K562 (cell line): ENCODE results near the gene PPP1R14D. TPM values are rescaled to one million over a fixed set of nuclear protein-coding genes. Genes with fewer than 3 reads are reported as not detected.

ENCODE experiments used
- ARID3B ChIP-seq: fragments of 250-450 bp; sonication (Bioruptor Pico); IDR thresholded peaks from 2 replicates; pipeline ENCODE4 v1.4.0; 2020; ENCODE audit warnings: borderline replicate concordance
- C11orf30 ChIP-seq: fragments of 450-650 bp; IDR thresholded peaks from 2 replicates; pipeline ENCODE4 v1.6.1; 2016; ENCODE audit warnings: low read depth, mild to moderate bottlenecking
- HMBOX1 ChIP-seq: sonication (generic); IDR thresholded peaks from 2 replicates; pipeline ENCODE4 v1.6.1; 2016
- NFXL1 ChIP-seq: fragments of 450-650 bp; formaldehyde crosslinking; IDR thresholded peaks from 2 replicates; pipeline ENCODE4 v1.4.0; 2021; ENCODE audit warnings: mild to moderate bottlenecking
- OTX1 ChIP-seq: fragments of 450-650 bp; formaldehyde crosslinking; IDR thresholded peaks from 2 replicates; pipeline ENCODE4 v1.4.0; 2022; ENCODE audit warnings: mild to moderate bottlenecking
- POU5F1 ChIP-seq: fragments of 150-350 bp; IDR thresholded peaks from 2 replicates; pipeline ENCODE4 v1.6.1; 2014; ENCODE audit warnings: borderline replicate concordance, low read length, low read depth, mild to moderate bottlenecking; ENCODE audit not compliant: partially characterized antibody
- PREB ChIP-seq: sonication (generic); formaldehyde crosslinking; IDR thresholded peaks from 2 replicates; pipeline ENCODE4 v1.8.1; 2023; ENCODE audit warnings: mild to moderate bottlenecking, missing genetic modification reagents
- RBM39 ChIP-seq: fragments of 200-400 bp; formaldehyde crosslinking; optimal IDR thresholded peaks from 2 replicates; pipeline ENCODE3; 2018; ENCODE audit warnings: low read depth, low read length
- SMARCA5 ChIP-seq: fragments of 450-650 bp; IDR thresholded peaks from 2 replicates; pipeline ENCODE4 v1.6.1; 2016
- THAP12 ChIP-seq: fragments of 250-450 bp; sonication (Bioruptor Pico); IDR thresholded peaks from 2 replicates; pipeline ENCODE4 v1.9.0; 2021; ENCODE audit warnings: mild to moderate bottlenecking, inconsistent platforms
- WHSC1 ChIP-seq: IDR thresholded peaks from one replicate; pipeline ENCODE4 v1.6.1; 2012; ENCODE audit warnings: low read length, control low read depth, inconsistent platforms
- ZNF407 ChIP-seq: fragments of 450-650 bp; IDR thresholded peaks from 2 replicates; pipeline ENCODE4 v1.6.1; 2016; ENCODE audit warnings: low read depth
- ZNF764 ChIP-seq: fragments of 250-450 bp; sonication (Bioruptor Pico); IDR thresholded peaks from 2 replicates; pipeline ENCODE4 v1.4.0; 2020; ENCODE audit warnings: low read depth, mild to moderate bottlenecking, moderate library complexity
- polyA plus RNA-seq, 8 experiments: library from polyadenylated mRNA; depleted of rRNA in 4 of 8; stranded (reverse) in 5 of 8; unstranded in 3 of 8; fragments of >200 nt; fragmentation: Nextera tagmentation in 2 of 8; fragmentation: Illumina TruSeq in 1 of 8; extraction: Ambion mirVana in 2 of 8; extraction: Trizol in 1 of 8; gene quantifications; 2 replicates each; pipeline versions ENCODE4 v1.2.1 to v1.2.3, GENCODE V29; 2011 to 2014; ENCODE audit warnings: inconsistent platforms in 1 of 8, missing spikeins in 1 of 8
- total RNA-seq, 7 experiments: library from RNA; depleted of rRNA in 6 of 7; stranded (reverse); fragments of >200 nt in 6 of 7; fragmentation: Illumina TruSeq in 2 of 7; extraction: Trizol in 2 of 7; gene quantifications; 2 replicates each; pipeline versions ENCODE4 v1.2.1 to v1.2.3, GENCODE V29; 2011 to 2021; ENCODE audit warnings: low replicate concordance in 1 of 7

The PPP1R14D gene
- total and polyA plus RNA-seq, 9 of the 15 experiments (the other 6 are each of a cell fraction or from before 2014, with no cell fraction given) = 0.11 to 0.18 TPM; not detected in 7

- TF ChIP-seq OTX1 (CRISPR knock-in tag) = no peak
- TF ChIP-seq THAP12 = no peak
- no peak for TF ChIP-seq NFXL1 (CRISPR knock-in tag)
- no peak for TF ChIP-seq ZNF407
- TF ChIP-seq SMARCA5 = no peak
- no peak for TF ChIP-seq POU5F1
- TF ChIP-seq WHSC1 = no peak
- TF ChIP-seq RBM39 = no peak
- TF ChIP-seq C11orf30 = no peak
- no peak for TF ChIP-seq PREB (CRISPR knock-in tag)
- no peak for TF ChIP-seq ZNF764
- no peak for TF ChIP-seq ARID3B
- TF ChIP-seq HMBOX1 = no peak
Measured at GRCh38 chr15:40873694-40874561, 45.4 kb upstream of the PPP1R14D start, which contains the start of gene RHOV (continued).
